ENCODE data around the gene CAPN11.
"Not testable (repeated sequence)": the region's sequence is repeated elsewhere in the genome, so short reads cannot be mapped to it uniquely, and the experiment has no call there.

CAPN11 gene

DNA sequence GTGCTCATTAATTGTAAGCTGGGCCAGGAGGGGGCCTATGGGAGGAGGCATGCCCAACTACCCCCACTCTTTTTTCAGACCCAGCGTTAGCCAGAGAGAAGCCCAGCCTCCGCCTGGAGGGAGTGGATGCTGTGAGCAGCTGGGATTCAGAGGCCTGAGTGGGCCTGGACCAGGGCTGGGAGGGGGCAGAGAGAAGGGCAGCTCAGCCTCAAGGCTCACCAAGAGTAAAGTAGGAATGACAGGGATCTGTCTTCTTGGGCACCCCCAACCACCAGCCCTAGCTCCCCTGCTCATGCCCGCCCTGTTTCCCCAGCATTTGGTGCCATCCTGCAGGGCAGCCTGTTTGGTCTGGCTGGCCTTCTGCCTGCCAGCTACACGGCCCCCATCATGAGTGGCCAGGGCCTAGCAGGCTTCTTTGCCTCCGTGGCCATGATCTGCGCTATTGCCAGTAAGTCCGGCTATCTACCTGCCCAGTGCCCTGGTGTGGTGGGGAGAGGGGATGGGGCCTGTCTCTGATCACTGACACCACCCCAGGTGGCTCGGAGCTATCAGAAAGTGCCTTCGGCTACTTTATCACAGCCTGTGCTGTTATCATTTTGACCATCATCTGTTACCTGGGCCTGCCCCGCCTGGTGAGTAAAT lies 71.5 kb downstream of the CAPN11 start:
- DNase-seq, result no peak

DNA sequence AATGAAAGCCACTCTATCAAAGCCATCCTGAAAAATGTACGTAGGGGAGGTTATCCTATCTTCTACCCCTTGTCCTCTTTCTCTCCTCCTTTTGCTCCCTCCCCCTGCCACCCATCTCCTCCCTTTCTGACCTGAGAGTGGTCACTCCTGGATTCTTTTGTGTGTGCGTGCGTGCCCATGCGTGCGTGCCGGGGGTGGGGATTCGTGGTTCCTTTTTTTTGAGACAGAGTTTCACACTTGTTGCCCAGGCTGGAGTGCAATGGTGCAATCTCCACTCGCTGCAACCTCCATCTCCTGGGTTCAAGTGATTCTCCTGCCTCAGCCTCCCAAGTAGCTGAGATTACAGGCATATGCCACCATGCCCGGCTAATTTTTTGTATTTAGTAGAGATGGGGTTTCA lies 72.8 kb downstream of the CAPN11 start:
- DNase-seq, result not testable (repeated sequence)

DNA sequence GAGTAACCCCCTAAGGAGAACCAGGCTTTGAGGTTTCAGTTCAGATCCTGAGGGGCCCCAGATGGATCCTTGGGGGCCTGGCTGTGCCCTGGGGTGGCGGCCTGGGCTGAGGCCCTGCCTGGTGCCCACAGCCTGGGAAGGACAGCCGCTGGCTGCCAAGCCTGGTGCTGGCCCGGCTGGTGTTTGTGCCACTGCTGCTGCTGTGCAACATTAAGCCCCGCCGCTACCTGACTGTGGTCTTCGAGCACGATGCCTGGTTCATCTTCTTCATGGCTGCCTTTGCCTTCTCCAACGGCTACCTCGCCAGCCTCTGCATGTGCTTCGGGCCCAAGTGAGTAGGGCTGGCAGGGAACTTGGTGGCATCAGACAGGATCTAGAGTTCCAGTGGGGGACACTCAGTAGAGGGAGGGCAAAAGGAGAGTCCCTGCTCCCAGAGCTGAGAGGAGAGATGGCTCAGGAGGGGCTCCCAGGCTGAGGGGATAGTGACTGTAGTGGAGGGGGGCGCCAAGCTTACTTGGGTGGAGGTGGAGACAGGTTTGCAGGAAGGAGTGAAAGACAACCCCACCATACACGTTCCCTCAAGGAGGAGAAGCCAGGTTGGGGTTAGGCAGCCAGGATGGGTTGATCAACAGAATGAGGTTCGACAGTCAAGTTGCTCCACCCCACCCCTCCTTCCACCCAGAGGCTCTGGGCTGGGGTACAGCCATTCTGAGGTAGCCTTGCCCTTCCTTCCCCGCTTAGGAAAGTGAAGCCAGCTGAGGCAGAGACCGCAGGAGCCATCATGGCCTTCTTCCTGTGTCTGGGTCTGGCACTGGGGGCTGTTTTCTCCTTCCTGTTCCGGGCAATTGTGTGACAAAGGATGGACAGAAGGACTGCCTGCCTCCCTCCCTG lies 74.3 kb downstream of the CAPN11 start:
- no peak for DNase-seq

DNA sequence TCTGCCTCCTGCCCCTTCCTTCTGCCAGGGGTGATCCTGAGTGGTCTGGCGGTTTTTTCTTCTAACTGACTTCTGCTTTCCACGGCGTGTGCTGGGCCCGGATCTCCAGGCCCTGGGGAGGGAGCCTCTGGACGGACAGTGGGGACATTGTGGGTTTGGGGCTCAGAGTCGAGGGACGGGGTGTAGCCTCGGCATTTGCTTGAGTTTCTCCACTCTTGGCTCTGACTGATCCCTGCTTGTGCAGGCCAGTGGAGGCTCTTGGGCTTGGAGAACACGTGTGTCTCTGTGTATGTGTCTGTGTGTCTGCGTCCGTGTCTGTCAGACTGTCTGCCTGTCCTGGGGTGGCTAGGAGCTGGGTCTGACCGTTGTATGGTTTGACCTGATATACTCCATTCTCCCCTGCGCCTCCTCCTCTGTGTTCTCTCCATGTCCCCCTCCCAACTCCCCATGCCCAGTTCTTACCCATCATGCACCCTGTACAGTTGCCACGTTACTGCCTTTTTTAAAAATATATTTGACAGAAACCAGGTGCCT lies 75.0 kb downstream of the CAPN11 start:
- no peak for DNase-seq
